GM18867 (cell line): ENCODE measurements around the gene EML3.
"Not testable (repeated sequence)": the region's sequence is repeated elsewhere in the genome, so short reads cannot be mapped to it uniquely, and the experiment has no call there.

Experiments used
- ATAC-seq: cut with Tn5 transposase; IDR thresholded peaks from one replicate; pipeline ENCODE4 v1.9.1; 2021; ENCODE audit warnings: mild to moderate bottlenecking, moderate library complexity; ENCODE audit not compliant: unreplicated experiment

The EML3 gene

GRCh38 chr11:62621027-62621566 is 8.5 kb upstream of the EML3 start:
- ATAC-seq: no peak

DNA sequence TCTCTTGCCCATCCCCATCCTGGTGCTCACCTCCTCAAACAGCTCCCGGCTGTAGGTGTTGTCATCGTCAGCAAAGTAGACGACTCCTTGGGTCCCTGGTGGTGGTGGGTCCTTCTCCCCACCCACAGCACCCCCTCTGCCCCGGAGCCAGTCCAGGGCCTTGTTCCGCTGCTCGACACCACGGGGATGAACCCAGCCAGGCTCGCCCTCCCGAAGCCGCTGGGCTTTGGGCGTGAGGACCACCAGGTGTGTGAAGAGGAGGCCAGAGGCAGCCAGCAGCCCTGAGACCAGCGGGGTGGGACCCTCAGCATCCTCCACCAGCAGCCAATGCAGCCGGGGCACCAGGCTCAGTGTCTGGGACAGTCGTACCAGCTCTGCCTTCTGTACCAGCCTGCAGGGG is 4.4 kb upstream of the EML3 start:
- not testable (repeated sequence) for ATAC-seq

DNA sequence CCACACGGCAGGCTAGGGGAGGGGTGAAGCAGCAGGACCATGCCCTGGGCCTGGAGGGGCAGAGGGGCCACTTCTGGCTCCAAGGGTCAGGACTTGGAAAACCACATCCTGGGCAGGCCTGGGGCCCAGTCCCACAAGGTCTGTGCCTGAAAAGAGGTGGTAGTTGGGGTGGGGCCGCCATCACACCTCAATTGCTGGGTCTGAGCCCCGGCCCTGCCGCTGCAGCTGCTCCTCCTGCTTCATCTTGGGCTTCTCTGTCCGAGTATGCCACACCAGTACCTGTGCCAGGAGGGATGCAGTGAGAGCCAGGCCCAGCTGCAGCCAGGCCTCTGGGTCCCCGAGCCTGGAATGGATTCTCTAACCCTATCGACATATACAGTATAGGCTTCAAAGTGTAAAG is 2.9 kb upstream of the EML3 start:
- ATAC-seq: no peak

GRCh38 chr11:62614275-62614674 is 1.7 kb upstream of the EML3 start:
- ATAC-seq: no peak

GRCh38 chr11:62613291-62613778 is 760 bp upstream of the EML3 start:
- no peak for ATAC-seq

DNA sequence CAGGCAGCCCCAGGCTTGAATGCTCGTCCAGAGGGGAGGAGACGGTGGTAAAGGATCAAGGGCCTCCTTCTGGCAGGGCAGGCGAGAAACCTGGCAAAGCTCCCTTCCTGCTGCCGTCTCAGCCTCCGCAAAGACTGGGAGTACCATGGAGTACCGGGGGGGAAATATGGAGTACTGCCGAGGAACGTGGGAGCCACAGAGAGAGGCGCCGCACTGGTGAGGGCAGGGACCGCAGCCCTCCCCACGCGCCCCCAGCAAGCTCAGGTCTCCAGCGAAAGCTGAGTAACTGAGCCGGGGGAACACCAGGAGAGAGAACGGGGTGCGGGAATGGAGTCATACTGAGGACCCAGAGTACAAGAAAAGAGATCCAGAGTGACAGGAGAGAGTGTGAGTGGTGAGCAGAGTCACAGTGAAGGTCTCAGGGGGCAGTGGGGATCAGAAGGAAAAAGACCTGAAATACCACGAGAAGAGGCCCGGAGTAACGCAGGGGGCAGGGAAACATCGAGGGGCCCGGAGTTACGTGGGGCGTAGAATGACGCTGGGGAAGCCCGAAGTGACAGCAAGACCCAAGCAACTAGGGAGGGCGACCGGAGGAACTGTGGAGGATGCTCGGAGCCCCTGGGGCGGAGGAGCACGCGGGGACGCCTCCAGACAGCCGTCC is 740 bp downstream of the EML3 start:
- ATAC-seq: peak; percentile 16

- ATAC-seq: no peak
Observed at GRCh38 chr11:62610814-62611704, 1.5 kb downstream of the EML3 start.

DNA sequence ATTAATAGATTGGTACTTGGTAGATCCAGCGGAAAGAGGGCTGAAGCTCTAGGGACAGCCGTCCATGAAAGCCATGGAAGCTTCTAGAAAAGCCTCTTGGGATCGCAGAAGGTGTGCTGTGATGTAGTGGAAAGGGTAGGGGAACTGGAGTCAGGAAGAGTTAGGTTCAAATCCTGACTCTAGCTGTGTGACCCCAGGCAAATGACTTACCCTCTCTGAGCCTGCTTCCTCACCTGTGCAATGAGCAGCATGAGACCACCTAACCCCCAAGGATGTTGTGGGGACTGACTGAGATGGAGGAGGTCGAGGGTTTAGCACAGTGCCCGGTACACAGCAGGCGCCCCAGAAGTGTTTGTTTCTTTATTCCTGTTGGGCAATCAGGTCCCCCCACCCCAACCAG is 2.2 kb downstream of the EML3 start:
- no peak for ATAC-seq

- ATAC-seq: no peak
Observed at GRCh38 chr11:62608776-62609175, 3.8 kb downstream of the EML3 start.

DNA sequence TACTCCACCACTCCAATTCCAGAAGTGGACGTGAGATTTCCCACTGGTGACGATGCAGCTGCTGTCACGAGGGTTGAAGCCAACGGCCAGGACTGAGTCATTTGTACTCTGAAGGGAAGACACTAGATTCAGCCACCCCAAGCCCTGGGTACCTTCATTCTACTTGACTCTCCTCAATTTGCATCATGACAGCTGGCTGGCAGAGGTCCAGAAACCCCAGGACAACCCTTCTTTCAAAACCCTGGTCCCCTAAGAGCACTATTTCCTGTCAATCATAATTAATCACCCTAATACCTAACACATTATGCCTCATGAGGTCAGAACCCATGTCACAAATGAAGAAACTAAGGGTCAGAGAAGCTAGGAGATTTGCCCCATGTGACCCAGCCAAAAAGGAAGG is 4.9 kb downstream of the EML3 start:
- ATAC-seq: no peak

DNA sequence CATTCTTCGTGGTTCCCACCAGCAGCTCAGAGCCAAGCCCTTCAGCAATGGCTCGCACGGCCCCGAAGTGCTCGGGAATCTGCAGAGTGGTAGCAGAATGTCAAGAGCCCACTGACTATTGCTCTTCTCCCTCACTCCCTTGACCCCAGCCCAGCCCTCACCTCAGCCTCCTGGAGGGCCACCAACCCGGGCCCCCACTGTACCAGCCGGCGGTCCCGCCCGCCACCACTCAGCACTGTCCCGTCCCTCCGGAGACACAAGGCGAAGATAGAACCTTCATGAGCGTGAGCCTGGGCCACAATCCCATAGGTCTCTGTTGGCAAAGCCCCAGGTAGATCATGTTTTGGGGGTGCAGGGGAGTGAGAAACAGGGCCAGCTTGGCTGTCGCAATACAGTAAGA is 6.7 kb downstream of the EML3 start:
- ATAC-seq: no peak

GRCh38 chr11:62605467-62605866 is 7.1 kb downstream of the EML3 start:
- ATAC-seq: no peak

DNA sequence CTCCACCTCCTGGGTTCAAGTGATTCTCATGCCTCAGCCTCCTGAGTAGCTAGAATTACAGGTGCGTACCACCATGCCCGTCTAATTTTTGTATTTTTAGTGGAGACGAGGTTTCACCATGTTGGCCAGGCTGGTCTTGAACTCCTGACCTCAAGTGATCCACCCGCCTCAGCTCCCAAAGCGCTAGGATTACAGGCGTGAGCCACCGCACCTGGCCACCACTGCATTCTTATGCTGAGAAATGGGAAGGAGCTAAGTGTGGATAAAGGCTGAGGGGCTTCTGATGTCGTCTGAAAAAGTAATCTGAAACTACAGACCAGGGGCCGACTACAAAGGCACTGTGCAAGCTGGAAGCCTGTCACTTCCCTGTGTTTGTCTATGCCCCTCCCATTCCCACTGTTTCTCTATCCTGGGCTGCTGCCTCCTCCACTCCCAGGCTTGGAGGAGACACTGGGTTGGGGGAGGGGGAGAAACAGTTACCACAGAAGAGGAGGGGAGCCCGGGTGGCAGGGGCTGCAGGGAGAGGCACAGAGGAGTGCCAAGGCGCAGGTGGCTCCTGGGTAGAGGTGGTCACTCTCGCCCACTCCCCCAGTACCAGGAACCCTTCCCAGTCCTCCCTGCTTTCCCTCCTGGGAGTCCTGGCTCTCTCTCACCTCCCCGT is 8.0 kb downstream of the EML3 start:
- no peak for ATAC-seq

DNA sequence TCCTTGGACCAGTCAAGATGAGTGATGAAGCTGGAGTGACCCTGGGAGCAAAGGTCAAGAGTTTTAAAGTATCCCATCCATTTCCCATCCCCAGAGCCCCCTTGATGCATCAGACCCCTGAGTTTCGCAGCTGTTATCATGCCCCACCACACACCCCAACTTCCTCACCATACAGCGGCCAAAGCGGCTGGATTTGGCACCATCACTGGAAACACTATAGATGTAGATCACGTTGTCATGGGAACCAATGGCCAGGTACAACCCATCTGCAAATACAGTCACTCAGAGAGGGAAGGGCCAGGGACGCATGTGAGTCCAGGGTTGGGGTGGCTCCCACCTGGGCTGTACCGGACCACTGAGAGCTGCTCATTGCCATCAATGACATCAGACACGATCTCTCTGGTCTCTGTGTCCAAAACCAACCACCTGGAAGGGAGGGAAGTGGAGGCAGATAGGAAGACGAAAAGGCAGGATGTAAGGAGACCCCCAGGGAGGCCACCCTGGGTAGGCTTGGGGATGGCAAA is 8.7 kb downstream of the EML3 start:
- no peak for ATAC-seq

DNA sequence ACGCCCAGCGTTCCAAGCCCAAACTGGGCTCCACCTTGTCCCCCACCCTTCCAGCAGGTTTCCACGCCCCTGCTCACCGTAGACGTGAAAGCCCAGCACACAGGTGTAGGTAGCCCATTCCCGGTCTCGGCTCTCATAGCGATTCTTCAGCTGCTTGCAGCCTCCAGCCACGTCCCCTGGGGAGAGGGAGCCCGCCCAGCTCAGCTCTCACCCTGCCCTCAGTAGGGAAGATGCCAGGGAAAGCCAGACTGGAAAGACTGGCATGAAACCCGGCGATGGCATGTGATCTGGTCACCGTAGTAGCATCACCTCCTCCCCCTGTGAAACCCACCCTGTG is 9.5 kb downstream of the EML3 start:
- no peak for ATAC-seq

GRCh38 chr11:62602141-62603071 is 10.2 kb downstream of the EML3 start:
- ATAC-seq: no peak

GRCh38 chr11:62601372-62602140 is 11.0 kb downstream of the EML3 start, which contains the start of gene MTA2:
MTA2 (minus strand) TSS chr11:62601865; CDS start chr11:62601450, 415 bp downstream.
- peak; percentile 68 for ATAC-seq

- ATAC-seq: no peak
Observed at GRCh38 chr11:62601122-62601371, 11.5 kb downstream of the EML3 start.

- ATAC-seq: no peak
Observed at GRCh38 chr11:62600367-62601121, 12.0 kb downstream of the EML3 start.
